NCI-H2196 (cell line): ENCODE measurements around the gene HDLBP.
"Not testable (repeated sequence)": the region's sequence is repeated elsewhere in the genome, so short reads cannot be mapped to it uniquely, and the experiment has no call there.

Experiments
- DNase-seq: peaks from one replicate; lab custom pipeline; 2025; ENCODE audit not compliant: unreplicated experiment; lab: John Stamatoyannopoulos, UW

HDLBP gene

DNA sequence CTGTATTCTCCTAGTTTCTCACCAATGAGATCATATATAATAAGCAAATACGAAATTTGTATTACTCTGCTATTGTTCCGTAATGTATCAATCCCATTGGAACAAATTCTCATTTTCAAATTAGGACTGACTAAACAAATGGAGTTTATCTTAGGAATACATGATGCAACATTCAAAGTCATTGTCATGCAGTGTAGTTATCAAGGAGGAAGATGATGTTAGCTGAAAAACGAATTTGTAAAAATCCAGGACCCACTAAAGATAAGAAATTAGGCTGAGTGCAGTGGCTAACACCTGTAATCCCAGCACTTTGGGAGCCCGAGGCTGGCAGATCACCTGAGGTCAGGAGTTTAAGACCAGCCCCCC, 15.1 kb upstream of the HDLBP start:
- DNase-seq = no peak

DNA sequence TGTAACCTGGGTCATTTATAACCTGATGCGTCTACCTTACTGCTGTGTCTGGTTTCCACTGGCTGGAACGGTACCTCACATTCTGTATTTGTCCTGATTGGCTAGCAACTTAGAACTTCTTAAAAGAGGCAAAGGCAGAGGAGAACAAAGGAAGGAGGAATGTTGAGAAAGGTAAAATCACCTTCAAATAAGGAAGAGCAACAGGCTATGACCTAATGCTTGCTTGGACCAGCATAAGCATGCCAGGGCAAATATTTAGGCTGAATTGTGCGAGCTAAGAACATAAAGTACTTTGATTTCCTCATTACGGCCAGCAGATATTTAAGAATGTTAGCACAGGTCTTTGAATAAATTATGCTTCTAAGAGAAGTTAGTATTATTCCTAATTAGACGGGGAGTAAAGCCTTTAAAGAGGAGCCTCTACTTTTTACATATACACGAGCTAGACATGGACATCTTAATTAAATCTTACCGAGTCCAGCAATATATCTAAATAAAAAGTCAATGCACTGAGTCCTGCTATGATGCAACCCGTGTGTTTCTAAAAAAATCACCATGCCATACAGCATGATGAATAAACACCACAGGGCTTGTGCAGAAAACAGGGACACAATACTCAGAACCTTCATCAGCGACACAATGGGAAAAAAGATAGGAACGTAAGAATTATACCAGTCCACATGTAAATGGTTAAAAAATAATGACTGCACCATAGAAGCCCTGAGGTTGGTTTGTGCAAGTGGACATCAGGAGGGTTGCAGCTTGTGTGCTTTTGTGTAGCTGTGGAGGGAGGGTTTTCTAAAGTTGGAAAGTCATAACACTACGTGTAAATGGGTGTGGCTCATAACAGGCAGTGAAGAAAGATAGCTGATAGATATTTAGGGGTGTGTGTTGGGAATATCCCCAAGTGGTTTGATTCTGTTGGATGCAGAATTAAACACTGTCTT, 14.5 kb upstream of the HDLBP start:
- no peak for DNase-seq

DNA sequence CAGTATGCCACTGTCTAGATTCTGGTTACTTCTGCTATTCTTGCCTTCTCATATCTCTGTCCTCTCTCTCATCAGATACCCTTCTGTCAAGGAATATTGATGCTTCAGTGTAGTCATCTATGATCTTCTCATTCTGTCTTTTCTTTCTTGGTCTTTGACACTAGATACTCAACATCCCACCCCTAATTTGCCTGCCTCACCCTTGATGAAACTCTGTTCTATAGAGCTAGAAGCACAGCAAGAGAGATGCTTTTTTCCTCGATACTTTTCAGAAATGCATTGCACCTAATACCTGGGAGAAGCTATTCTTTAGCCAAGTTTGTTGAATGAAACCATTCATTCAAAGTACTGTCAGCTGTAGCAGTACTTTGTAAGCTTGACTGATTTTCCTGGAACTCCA, 9.8 kb upstream of the HDLBP start:
- no peak for DNase-seq

DNA sequence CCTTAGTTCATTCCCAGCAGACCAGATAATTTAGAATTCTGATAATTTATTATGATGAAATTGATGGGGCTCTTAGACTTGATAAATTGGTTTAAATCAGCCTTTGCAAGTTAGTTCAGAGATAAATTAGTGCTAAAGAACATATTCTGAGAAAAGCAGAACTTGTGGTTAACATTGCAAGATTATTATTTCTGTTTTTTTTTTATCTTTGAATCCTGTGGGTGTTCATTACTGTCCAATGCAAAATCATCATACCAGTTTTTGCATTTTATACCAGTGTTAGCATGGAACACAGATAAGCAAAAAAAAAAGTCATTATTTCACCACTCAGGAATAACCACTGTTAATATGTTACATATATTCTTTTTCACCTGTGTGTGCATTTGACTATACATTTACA, 9.3 kb upstream of the HDLBP start:
- no peak for DNase-seq

DNA sequence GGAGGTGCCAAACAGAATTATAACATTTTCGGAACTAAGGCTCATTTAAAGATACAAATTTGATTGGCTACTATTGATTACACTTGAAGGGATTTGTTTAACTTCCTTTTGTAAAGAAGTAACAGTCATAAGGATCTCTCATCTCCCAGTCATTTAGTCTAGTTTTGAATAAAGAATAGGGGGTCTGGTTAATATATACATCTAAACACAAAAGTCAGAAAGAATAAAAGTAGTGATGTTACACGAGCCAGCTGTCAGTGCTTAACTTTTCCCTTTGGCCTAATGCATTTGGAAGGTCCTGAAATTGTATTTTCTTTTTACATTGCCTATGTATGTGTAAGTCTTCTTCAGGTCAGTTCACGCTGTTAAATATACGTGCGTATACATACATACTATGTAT, 8.3 kb upstream of the HDLBP start:
- no peak for DNase-seq

DNA sequence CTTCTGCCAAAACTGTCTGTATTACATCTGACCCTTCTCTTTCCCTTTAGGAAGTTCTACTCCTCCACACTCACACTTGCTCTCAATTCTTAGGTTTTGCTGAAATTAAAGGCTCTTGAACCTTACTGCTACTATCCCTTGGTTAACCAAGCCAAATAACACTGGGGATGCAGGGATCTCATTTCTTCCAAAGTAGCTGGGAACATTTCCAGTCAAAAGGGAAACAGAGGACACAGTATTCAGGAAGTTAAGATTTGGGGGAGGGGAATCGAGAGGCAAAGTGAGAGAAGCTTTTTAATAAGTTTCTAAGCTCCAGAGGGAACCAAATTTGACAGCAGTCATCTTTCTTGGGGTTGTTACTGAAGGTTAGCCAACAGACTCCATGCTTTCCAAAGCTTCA, 6.4 kb upstream of the HDLBP start:
- no peak for DNase-seq

DNA sequence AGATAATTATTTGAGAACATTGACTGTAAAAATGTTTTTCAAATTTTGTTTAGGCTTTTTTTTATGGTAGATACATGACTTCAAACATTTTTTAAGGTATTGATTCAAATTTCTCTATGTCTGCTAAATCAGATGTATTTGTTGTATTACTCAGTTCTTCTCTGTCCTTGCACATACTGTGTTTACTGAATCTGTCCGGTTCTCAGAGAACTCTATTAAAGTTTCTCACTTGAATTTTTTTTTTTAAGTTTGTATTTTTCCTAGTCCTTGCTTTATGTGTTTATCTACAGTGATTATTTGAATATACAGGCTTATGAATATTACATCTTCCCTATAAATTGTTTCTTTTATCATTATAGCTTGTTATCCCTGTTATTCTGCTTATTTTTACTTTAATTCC, 5.6 kb upstream of the HDLBP start:
- no peak for DNase-seq

DNA sequence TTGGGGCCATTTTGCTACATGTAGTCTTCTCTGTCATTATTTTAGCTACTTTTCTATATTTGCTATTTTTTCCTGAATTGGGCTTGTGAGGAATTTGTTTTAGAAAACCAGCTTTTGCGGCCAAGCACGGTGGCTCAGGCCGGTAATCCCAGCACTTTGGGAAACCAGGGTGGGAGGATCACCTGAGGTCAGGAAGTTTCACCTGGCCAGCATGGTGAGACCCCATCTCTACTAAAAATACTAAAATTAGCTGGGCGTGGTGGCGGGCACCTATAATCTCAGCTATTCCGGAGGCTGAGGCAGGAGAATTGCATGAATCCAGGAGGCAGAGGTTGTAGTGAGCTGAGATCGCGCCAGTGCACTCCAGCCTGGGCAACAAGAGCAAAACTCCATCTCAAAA, 4.9 kb upstream of the HDLBP start:
- no peak for DNase-seq

DNA sequence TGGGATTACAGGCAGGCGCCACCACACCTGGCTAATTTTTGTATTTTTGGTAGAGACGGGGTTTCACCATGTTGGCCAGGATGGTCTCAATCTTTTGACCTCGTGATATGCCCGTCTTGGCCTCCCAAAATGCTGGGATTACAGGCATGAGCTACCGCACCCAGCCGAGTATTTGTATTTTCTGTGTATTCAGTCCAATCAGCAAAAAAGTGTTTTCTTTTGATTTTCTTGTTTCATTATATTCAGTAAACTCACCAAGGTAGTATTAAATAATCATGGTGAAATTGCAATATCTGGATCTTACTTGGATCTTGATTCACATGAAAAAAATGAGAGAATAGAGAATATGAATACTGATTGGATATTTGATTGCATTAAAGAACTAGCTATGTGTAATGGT, 3.4 kb upstream of the HDLBP start:
- not testable (repeated sequence) for DNase-seq

DNA sequence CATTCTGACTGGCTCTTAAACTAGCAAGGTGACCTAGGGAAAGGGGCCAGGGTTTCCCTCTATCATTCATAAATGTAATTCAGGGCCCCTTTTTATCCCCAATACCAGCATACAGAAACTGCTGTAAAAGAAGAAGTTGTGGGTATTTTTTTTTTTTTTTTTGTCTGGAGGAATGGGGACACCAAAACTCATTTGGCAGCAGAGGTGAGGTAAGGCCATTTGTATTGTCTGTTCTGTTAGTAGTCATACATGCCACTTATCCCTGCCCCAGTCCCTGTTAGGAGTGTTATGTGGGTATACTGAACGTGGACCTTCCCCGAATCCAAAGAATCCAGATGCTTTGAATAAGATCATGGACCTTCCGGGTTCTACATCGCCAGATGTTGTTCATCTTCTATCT, 1.9 kb upstream of the HDLBP start:
- no peak for DNase-seq

DNA sequence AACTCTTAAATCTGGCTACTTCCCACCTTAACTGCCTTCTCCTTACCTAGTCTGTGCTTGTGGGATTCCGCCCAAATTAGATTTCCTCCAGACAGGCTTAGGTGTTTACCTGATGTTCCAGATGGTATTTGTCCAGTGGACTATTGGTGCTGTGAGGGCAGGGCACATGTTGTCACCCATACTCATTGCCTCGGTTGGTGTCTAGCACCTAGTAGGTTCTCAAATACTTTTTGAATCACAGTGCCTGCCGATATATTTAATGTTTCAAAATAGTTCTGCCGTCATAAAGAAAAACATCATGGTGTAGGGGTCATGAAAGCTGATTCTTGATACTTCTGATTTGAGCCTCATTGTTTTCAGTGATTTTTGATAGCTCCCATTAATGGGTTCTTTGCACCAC, 1.4 kb upstream of the HDLBP start:
- DNase-seq = no peak

DNA sequence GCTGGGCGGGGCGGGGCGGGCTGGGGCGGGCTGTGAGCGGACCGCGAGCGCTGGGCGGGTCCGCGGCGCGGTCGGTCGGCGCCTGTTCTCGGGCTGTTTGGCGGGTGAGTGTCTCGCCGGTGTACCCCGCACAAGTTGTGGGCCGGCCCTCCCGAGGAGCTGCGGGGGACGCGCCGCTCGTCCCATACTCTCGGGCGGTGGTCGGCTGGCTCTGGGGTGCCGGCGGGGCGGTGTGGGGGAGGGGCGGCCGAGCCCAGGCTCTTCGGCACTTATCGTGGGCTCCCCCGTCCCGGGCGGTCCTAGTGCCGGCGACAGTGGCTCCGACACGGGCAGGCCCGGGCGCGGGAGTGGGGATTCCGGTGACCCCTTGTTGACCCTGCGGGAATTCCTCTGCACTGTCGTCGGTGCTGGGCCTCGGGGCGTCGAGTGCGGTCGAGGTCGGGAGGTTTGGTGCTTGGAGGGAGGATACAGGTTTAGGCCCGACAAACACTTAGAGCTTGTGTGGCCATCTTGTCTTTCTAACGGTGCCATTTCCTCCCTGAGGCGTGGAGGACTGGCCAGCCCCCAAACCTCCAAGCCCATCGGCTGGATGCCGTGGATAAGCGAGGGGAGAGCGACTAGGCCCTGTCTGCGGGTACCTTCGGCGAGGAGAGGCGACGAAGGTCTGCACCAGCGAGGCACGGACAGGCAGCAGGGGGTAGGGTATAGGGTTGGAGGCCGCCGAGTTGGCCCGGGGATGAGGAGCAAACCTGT, 583 bp upstream of the HDLBP start, which contains the start of gene SEPTIN2:
Gene SEPTIN2, plus strand, starts transcription at position 47 of the 753 bp plus-strand sequence. CDS start 8,308 bp downstream, outside the sequence.
- DNase-seq = peak; percentile 48

DNA sequence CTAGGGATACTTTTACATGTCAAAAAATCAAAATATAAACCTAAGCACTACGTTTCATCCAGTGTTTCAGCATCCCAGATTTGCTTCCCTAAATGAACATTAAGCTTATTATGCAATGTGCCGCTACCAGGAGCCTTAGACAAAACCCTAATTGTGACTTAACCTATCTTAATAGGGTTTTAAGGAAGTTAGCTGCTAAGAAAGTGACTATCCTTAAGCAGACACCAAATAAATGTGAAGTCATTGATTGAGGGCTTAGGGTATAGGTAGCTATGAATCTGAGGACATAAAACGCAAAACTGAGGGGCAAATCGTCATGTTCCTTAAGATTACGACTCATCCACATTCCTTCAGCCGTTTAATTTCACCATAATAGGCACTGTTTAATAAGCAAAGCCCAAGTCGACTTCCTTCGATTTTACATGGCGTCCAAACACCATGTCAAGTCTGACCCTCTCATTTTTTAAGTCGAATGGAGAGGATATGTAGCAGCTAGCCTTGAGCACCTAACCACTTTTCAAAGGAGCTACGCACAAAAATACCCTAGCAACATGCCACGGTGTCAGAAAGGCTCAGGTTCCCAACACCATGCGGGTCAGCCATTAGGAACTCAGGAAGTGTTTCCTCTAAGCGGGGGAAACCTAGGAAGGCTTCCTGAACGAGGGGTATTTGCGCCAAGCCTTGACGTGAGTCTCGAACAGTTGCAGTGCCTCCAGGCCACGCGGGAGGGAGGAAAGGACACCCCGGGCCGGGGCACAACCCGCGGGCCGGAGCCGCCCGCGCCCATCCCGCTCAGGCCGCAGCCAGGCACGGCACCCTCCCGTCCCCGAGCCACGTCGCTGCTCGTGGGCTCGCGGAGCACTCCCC, 1.0 kb downstream of the HDLBP start:
- DNase-seq = peak; percentile 51

DNA sequence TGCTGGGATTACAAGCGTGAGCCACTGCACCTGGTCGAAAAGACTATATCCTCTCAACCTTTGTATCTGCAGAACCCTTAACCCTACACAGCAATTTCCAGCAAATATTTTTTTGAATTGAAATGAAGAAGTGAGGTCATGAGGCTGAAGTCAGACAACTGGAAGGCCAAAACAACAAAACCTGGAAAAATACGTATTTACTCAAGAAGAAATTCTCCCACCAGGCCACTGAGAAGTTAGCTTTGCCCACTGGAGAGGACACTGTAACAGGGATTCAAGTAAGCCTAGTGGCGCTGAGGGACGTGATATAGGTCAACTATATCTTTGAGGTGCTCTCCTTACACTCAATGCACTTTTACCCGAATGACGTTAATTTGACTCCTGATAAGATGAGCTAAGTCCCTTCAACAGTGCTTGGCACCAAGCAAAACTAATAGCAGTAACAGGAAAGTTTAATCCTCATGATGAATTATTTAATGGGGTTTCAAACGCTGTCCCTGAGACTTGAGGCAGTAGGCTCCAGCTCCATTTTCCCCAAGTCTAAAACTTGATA, 1.9 kb downstream of the HDLBP start:
- no peak for DNase-seq

DNA sequence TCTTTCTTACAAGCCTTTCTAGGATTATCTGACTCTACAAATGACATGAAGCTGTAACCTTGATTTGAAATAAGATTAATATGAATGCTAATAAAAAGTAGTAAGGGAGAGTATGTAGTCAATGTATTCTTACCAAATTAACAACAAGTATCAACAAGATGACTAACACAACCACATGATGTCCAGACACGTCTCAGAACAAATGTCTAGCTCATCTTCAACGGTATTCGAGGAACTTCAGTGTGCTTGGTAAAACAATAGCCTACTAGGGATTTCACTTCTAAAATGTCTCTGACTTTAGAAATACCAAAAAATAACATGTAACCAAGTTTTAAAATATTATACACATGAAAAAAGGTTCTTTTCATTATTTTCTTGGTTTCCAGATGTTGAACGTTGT, 3.4 kb downstream of the HDLBP start:
- no peak for DNase-seq

DNA sequence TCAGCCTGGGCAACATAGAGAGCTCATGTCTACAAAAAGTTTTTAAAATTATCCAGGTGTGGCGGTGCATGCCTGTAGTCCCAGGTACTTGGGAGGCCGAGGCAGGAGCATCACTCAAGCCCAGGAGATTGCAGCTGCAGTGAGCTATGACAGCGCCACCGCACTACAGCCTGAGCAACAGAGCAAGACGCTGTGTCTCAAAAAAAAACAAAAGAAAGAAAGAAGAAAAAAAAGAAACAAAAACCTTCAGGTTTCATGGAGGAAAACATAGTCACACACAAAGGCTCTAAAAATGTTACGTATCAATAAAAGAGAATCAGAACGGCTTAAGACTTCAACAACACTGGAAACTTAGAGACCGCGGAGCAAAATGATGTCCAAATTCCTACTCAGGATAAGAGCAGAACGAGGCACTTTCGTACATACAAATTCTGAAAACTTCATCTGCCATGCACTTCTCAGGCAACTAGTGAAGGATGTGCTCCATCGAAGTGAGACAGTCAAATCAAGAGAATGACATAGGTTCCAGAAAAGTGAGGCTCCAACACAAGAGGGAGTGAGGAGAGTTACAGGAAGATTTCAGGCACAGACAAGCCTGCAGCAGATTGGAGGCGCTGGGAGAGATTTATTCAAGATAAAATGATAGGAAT, 4.4 kb downstream of the HDLBP start:
- DNase-seq = no peak

DNA sequence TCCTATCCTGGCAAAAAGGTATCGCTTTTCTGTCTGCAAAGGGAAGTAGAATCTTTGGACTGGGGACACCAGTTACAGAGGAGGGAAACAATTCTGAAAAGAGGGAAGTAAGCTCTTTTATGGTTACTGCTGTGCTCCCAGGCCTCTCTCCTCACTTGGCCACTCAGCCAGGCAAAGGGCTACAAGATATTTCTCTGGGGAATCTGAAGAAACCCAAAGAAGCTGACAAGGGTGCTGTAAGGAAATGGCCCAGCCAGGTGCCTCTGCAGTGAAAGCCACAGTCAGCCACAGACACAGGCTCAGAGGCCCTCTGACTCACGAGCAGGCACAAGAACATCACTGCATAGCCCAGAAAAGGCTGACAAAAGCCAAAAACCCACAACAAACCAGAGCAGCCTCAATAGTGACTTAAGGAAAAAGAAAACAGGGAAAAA, 5.8 kb downstream of the HDLBP start:
- DNase-seq = no peak

DNA sequence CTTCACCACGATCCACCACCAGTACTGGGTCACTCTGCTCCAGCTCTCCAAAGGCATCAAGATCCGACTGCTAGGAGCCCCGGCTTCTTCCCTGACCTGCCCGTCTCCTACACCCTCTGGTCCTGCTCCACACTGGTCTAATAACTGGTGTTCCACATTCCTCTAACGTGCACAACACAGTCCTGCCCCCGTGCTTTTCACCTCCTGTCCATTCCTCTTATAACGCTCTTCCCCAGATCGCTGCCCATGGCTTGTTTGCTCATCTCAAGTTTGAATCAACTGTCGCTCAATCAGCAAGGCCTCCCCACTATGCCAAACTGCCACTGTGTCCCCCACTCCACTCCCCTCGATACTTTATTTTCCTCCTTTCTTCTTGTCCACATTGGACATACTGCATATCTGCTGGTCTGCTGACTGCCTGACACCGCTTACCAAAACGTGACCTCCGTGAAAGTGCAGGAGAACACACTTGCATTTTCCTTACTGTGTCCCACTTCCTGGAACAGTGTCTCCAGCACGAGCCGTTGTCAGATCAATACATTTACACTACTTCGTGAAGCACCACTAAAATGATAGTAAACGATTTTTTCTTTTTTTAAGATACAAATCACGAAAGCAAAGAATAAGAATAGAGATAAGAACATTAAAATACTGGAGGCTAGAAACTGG, 6.5 kb downstream of the HDLBP start:
- DNase-seq = no peak

DNA sequence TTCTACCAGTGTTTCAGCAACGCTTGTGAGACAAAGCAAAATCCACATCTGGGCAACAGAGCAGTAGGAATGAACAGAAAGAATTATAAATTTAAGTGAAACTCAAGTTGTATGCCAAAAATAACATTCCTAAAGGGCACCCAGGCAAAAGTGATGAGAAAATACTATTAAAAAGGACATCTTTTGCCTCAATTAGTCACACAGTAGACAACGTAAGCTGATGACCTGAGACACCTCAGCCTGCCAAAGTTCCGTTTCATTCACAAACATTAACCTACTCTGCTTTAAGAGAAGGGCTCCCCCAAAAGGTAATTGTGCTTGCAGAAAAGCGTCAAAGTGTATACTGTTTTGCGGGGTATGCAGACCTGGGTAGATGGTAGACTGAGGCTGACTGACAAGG, 7.2 kb downstream of the HDLBP start:
- DNase-seq = no peak

DNA sequence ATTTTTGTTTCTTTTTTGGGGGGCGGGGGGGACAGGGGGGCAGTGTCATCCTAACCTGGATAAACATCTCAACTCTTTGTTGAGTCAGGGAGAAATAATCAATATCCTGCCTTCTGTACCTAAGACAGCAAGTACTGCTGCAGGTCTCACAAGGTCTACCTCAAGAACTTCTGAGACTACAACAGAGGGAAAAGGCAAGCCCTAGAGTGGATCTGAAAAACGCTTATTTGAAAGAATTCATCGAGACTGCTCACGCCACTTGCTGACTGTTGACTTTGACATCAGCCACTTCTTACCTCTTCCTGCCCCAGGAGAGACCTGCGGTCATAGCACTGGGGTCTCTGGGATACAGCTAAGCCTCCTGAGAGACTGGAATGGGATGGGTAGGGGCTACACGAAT, 8.4 kb downstream of the HDLBP start:
- no peak for DNase-seq
